Fibroblast of skin of back (primary cell): ENCODE measurements around the gene OR2AE1. TPM values are rescaled to one million over a fixed set of nuclear protein-coding genes. Genes with fewer than 3 reads are reported as not detected.
"Not testable (repeated sequence)": the region's sequence is repeated elsewhere in the genome, so short reads cannot be mapped to it uniquely, and the experiment has no call there.

Experiments used
- DNase-seq: peaks from one replicate; pipeline ENCODE4 v3.0.0-alpha.2; 2013
- polyA plus RNA-seq, 2 experiments: library from polyadenylated mRNA; unstranded; fragments of 120-200 nt; gene quantifications; one replicate each; pipeline ENCODE4 v1.2.1, GENCODE V29; 2013; ENCODE audit not compliant: insufficient read length in 2 of 2

Gene OR2AE1
- not detected for polyA plus RNA-seq (2013, experiment 1 of 2; ENCODE audit: insufficient read length)
- polyA plus RNA-seq (2013, experiment 2 of 2; ENCODE audit: insufficient read length) = not detected

DNA sequence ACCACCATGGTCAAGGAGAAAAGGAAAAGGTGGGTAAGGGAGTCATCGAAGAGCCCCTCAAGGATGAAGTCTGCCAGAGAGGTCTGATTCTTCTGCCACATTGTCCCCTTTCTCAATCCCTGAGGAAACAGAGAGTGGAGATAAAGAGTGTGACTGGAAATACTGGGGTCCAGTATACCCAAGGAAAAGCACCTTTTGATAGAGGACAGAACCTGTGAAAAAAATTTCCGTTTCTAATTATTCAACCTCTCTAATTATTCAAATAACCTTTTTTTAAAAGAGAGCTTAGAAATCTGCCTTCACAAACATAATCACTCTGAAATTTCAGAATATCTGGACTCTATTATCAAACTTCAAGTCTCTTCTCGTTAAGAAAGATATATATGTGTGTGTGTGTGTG lies at the start of gene OR2AE1:
Gene OR2AE1 (minus strand): TSS at position 101 of the 400 bp plus-strand sequence. CDS start 0 bp downstream, at position 101.
- no peak for DNase-seq

- no peak for DNase-seq
Measured at GRCh38 chr7:99926321-99926720, 49.5 kb upstream of the OR2AE1 start.

- DNase-seq = no peak
Measured at GRCh38 chr7:99923200-99923599, 46.4 kb upstream of the OR2AE1 start.

GRCh38 chr7:99920149-99920548 lies 43.3 kb upstream of the OR2AE1 start:
- peak; percentile 6 for DNase-seq

GRCh38 chr7:99919814-99920112 lies 42.9 kb upstream of the OR2AE1 start:
- DNase-seq = no peak

- DNase-seq = peak; percentile 94
Measured at GRCh38 chr7:99918959-99919813, 42.4 kb upstream of the OR2AE1 start, which contains the start of gene TRIM4. Gene TRIM4 (minus strand): TSS chr7:99919530. CDS start chr7:99919401, 129 bp downstream.

- DNase-seq = no peak
Measured at GRCh38 chr7:99910976-99911375, 34.1 kb upstream of the OR2AE1 start.

GRCh38 chr7:99901581-99901980 lies 24.7 kb upstream of the OR2AE1 start:
- no peak for DNase-seq

- no peak for DNase-seq
Measured at GRCh38 chr7:99899830-99900519, 23.1 kb upstream of the OR2AE1 start.

GRCh38 chr7:99898836-99899235 lies 22.0 kb upstream of the OR2AE1 start:
- no peak for DNase-seq

GRCh38 chr7:99898023-99898357 lies 21.2 kb upstream of the OR2AE1 start:
- no peak for DNase-seq

DNA sequence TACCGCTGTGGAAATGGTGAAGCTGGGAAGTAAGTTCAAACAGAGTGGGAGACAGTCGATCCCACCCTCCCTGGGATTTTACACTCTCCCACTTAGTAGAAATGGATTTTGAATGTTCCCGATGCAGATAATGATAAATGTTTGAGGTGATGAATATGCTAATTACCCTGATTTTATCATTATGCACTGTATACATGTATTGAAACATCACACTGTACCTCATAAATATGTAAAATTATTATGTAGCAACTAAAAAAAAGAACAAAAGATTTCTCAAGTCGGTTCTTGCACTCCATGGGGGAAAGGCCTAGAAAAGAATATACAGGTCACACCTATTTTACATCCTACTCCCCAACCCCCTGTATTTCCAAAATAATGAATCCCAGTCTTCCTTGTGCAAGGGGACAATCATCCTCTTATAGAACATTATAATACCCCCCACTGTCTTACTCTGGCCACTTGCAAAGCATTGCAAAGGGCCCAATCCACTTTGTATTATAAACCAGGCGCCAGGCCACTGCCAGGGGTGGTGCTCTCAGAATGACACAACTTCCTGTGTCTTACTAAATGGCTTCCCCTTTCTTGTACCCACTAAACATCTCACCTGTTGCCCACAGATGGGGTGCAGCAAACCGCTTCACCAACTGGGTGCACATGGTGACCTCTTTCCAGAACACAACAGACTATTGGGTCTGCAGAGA lies 20.6 kb upstream of the OR2AE1 start:
- DNase-seq = no peak

DNA sequence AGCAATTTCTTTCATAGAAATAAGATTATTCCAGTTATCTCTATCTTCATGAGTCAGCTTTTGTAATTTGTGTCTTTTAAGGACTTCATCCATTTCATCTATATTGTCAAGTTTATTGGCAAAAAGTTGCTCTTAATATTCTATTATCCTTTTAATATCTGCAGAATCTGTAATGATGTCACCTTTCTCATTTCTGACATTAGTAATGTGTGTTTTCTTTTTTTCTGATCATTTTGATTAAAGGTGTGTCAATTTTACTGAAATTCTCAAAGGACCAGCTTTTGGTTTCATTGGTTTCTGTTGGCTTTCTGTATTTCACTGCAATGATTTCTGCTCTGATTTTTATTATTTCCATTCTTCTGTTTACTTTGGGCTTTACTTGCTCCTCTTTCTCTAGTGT lies 17.9 kb upstream of the OR2AE1 start:
- DNase-seq = no peak

- DNase-seq = no peak
Measured at GRCh38 chr7:99893280-99893679, 16.4 kb upstream of the OR2AE1 start.

- not testable (repeated sequence) for DNase-seq
Measured at GRCh38 chr7:99890348-99890747, 13.5 kb upstream of the OR2AE1 start.

- DNase-seq = not testable (repeated sequence)
Measured at GRCh38 chr7:99888366-99888765, 11.5 kb upstream of the OR2AE1 start.

DNA sequence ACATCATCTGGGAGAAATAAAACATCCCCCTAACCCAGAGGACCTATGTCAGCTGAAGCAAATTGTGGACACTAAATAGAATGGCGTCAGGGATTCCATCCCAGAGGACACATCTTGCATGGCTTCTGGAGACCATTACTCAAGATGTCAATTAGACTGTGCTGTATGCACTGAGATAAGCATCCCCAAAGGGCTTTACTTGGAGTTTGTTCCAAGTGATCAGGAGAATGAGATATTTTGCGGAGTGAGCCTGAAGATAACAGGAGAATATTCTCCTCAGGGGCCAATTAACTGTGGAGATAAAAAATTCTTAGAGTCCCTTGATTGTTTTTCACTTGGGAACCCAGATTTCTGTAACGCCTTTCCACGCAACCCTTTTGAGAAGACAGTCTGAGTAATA lies 4.5 kb upstream of the OR2AE1 start:
- DNase-seq = no peak

GRCh38 chr7:99876491-99876890 lies 342 bp downstream of the OR2AE1 start:
- no peak for DNase-seq

DNA sequence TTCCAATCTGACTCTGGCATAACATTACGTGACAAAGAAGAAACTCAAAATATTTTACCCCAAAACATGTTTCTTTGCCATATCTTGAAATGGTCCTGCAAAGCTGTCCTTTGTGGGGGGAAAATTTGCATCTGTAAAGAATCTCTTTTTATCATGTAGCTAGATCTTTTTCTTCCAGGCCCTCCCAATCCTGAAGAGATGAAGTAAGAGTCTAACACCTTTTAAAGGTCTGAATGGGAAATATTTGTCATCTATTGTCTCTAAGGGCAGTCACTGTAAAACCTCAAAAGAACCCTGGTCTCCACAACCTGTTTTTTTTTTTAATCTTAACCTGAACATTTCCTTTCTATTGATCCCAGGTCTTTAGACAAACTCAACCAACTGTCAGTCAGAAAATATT lies 8.6 kb downstream of the OR2AE1 start:
- no peak for DNase-seq

GRCh38 chr7:99867477-99867876 lies 9.4 kb downstream of the OR2AE1 start:
- DNase-seq = not testable (repeated sequence)

GRCh38 chr7:99863847-99864440 lies 12.9 kb downstream of the OR2AE1 start:
- DNase-seq = no peak

DNA sequence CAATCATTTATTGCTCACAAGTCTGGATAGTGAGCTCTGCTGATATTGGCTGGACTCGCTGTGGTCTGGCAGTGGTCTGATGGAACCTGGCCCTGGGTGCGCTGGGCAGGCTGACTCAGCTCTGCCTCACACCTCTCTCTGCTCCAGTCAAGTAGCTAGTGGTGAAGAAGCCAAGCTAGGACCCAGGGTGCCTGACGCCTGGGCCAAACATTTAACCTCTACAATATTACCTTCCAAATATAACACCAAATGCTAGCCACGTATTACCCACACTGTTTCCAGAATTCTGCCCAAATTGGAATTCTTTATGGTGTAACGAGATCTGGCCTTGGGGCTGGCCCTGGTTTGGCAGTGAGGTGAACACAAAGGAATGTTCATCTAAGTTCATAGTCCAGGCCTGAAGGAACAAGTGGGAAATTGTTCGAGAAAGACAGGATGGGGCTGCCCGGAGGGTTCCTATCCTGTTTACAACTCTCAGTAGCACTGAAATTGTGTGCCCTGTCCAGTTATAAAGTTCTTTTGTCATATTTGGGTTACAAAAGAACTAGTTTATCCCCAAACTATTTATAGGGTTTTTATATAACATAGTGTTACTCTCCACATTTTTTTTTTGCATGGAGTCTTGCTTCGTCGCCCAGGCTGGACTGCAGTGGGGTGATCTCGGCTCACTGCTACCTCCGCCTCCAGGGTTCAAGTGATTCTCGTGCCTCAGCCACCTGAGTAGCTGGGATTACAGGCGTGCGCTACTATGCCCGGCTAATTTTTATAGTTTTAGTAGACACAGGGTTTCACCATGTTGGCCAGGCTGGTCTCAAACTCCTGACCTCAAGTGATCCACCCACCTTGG lies 16.3 kb downstream of the OR2AE1 start:
- no peak for DNase-seq
